Measurements from ENCODE around the gene PPIL3. TPM values are rescaled to one million over a fixed set of nuclear protein-coding genes. Genes with fewer than 3 reads are reported as not detected.

PPIL3 gene
- total RNA-seq, 1 experiment from 2014 or later: 48.3 TPM

DNA sequence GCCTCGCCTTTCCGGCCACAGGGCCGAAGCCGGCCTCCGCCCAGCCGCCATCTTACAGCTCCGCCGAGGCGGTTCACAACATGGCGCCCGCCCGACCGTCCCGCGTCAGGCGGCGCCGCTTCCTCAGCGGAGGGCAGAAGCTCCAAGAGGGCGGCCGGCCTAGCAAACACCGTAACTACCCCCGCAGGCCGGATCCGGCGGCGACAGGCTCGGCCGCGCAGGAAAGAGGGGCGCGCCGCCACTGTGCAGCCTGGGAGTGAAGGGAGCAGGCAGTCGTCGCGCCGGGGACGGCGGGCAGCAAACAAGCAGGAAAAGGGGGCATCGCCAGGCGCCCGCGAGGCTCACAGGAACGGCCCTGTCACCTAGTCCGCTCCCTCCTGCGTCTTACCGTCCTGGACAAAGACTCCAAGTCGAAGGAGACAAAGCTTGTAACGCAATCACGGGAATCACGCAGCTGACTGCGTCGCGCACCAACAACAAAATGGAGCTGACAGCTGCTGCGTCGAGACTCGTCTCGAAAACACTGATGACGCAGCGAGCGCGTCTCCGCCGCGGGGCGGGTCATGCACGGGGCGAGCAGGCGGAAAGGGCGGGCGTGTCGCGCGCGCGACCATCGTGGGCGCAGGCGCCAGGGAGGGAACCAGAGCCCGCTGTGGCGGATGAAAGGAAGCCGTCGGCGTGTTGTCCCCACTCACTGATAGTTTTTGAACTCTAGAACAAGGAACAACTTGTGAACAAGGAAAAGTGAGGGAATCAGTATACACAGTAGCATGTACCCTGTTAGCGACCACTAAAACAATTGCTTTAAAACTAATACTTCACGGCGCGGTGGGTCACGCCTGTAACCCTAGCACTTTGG lies 24.5 kb downstream of the PPIL3 start, which contains the start of gene CLK1:
TSS of gene CLK1 (minus strand) at position 483 of the 859 bp plus-strand sequence. CDS start 2,796 bp downstream, outside the sequence.
- ChIA-PET POLR2A (ENCODE audit: low non-redundant PET) (interaction anchor here (0.5 to 1.0 kb wide), 3 partner anchors 25 to 621 kb away, joined by 9 to 13 read pairs (median 10); partner anchors contain the start of genes NIF3L1 and PPIL3), CTCF (no interaction called here)

DNA sequence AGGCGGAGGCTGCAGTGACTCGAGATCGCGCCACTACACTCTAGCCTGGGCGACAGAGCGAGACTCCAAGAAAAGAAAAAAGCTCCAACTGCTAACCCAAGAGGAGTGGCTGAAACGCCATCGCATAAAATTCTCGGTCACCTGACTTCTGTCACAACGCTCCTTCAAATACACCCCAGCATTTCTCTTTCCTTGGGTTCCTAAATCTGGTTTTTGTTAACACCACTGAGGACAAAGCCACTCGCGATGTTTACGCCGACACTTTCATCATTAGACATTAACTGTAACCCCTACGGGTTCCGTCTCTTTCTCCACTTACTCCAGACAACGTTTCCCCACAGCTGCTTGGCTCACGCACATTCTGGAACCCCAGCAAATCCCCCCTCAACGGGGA lies 25.1 kb downstream of the PPIL3 start:
- DNase-seq (ENCODE audit: low spot score): peak; percentile 45
- intact Hi-C loops (cut with micrococcal nuclease; ENCODE audit: unreplicated experiment): loop anchor here (2.0 kb wide), 1 partner anchor 53 kb away; the partner anchor contains the start of gene BZW1
- peak overlapping the region; percentile 70 for H3K4me3 ChIP-seq (ENCODE audit: low read depth, low read length, poor library complexity, severe bottlenecking)
- peak overlapping the region; percentile 98 for H3K27ac ChIP-seq (ENCODE audit: low read depth, low read length, poor library complexity, severe bottlenecking)
- TF ChIP-seq, protein P1, sequence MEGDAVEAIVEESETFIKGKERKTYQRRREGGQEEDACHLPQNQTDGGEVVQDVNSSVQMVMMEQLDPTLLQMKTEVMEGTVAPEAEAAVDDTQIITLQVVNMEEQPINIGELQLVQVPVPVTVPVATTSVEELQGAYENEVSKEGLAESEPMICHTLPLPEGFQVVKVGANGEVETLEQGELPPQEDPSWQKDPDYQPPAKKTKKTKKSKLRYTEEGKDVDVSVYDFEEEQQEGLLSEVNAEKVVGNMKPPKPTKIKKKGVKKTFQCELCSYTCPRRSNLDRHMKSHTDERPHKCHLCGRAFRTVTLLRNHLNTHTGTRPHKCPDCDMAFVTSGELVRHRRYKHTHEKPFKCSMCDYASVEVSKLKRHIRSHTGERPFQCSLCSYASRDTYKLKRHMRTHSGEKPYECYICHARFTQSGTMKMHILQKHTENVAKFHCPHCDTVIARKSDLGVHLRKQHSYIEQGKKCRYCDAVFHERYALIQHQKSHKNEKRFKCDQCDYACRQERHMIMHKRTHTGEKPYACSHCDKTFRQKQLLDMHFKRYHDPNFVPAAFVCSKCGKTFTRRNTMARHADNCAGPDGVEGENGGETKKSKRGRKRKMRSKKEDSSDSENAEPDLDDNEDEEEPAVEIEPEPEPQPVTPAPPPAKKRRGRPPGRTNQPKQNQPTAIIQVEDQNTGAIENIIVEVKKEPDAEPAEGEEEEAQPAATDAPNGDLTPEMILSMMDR (conservative IDR thresholded peaks at IDR 0.05; ENCODE audit: low read depth, low read length): no peak
- TF ChIP-seq EZH2 (IDR thresholded peaks at IDR 0.05; ENCODE audit: borderline replicate concordance, low read depth, low read length, poor library complexity, severe bottlenecking): no peak
- no TSS peak for BruUV-seq (replicated peaks)
- ChIA-PET POLR2A (ENCODE audit: low non-redundant PET) (interaction anchor here (1.0 kb wide), 1 partner anchor 26 kb away, joined by 10 read pairs; the partner anchor contains the start of genes NIF3L1 and PPIL3), CTCF (no interaction called here)
- peaks cover 10% of the 10 kb centered on the region for H3K4me1 ChIP-seq (ENCODE audit: insufficient read depth, low read length, poor library complexity, severe bottlenecking)
- no peaks in the 10 kb centered on the region for H3K9me3 ChIP-seq (ENCODE audit: low read depth, low read length, poor library complexity, severe bottlenecking)
- no peaks in the 10 kb centered on the region for H3K27me3 ChIP-seq (replicated peaks; ENCODE audit: insufficient read depth, low read depth, low read length, poor library complexity)
- peaks cover 29% of the 10 kb centered on the region for H3K36me3 ChIP-seq (ENCODE audit: insufficient read depth, low read length, poor library complexity, severe bottlenecking)

More for the DNA sequence above, 24.5 kb downstream of the PPIL3 start, which contains the start of gene CLK1:
- H3K9me3 ChIP-seq (ENCODE audit: low read depth, low read length, poor library complexity, severe bottlenecking): no peaks in the 10 kb centered on the region
- no TSS peak for BruUV-seq (replicated peaks)
- H3K4me1 ChIP-seq (ENCODE audit: insufficient read depth, low read length, poor library complexity, severe bottlenecking): peaks cover 10% of the 10 kb centered on the region
- intact Hi-C loops (cut with micrococcal nuclease; ENCODE audit: unreplicated experiment): no loop called here
- peaks cover 23% of the 10 kb centered on the region for H3K36me3 ChIP-seq (ENCODE audit: insufficient read depth, low read length, poor library complexity, severe bottlenecking)
- TF ChIP-seq, protein P1 (conservative IDR thresholded peaks at IDR 0.05; ENCODE audit: low read depth, low read length): no peak
- TF ChIP-seq EZH2 (IDR thresholded peaks at IDR 0.05; ENCODE audit: borderline replicate concordance, low read depth, low read length, poor library complexity, severe bottlenecking): no peak
- peak within 1 kb of the TSS; percentile 98 for H3K27ac ChIP-seq (ENCODE audit: low read depth, low read length, poor library complexity, severe bottlenecking)
- H3K4me3 ChIP-seq (ENCODE audit: low read depth, low read length, poor library complexity, severe bottlenecking): peak within 1 kb of the TSS; percentile 70
- peak; percentile 97 for DNase-seq (ENCODE audit: low spot score)
- H3K27me3 ChIP-seq (replicated peaks; ENCODE audit: insufficient read depth, low read depth, low read length, poor library complexity): no peaks in the 10 kb centered on the region

DNA sequence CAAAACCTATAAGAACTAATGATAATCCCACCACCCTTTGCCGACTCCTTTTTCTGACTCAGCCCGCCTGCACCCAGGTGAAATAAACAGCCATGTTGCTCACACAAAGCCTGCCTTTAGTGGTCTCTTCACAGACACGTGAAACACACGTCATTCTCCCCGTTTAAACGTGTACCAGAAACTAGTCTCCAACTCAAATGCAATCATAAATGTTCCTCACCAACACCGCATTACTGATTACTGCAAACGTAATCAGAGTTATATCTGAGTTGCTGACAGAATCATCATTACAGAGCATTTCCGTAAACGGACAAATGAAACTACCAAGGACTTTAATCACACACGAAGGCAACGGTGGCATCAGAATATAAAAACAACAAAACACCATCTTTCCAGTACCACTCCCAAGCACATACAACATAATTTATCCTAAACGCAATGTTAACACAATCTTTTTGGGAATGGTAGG lies 26.3 kb downstream of the PPIL3 start:
- BruUV-seq (replicated peaks): TSS peak; percentile 39
- Histone ChIP-seq H3K36me3 (ENCODE audit: insufficient read depth, low read length, poor library complexity, severe bottlenecking) (peaks cover 41% of the 10 kb centered on the region), H3K27me3 (replicated peaks; ENCODE audit: insufficient read depth, low read depth, low read length, poor library complexity) (no peaks in the 10 kb centered on the region), H3K27ac (ENCODE audit: low read depth, low read length, poor library complexity, severe bottlenecking) (peak overlapping the region; percentile 98), H3K4me1 (ENCODE audit: insufficient read depth, low read length, poor library complexity, severe bottlenecking) (peaks cover 10% of the 10 kb centered on the region), H3K9me3 (ENCODE audit: low read depth, low read length, poor library complexity, severe bottlenecking) (no peaks in the 10 kb centered on the region), H3K4me3 (ENCODE audit: low read depth, low read length, poor library complexity, severe bottlenecking) (peak overlapping the region; percentile 70)
- no peak for TF ChIP-seq EZH2 (IDR thresholded peaks at IDR 0.05; ENCODE audit: borderline replicate concordance, low read depth, low read length, poor library complexity, severe bottlenecking)
- TF ChIP-seq, protein P1 (conservative IDR thresholded peaks at IDR 0.05; ENCODE audit: low read depth, low read length): no peak
- ChIA-PET CTCF (no interaction called here), POLR2A (ENCODE audit: low non-redundant PET) (no interaction called here)
- peak; percentile 50 for DNase-seq (ENCODE audit: low spot score)
- intact Hi-C loops (cut with micrococcal nuclease; ENCODE audit: unreplicated experiment): loop anchor here (2.0 kb wide), 1 partner anchor 52 kb away; the partner anchor contains the start of gene BZW1

Measured in A673 (cell line).